SKM-1 treated with dmso at 0.1 percent for 144 hours (cell line): ENCODE results near the gene KCTD19.

Experiments
- DNase-seq: peaks from one replicate; lab custom pipeline; 2025; ENCODE audit not compliant: unreplicated experiment; lab: John Stamatoyannopoulos, UW

Gene KCTD19

DNA sequence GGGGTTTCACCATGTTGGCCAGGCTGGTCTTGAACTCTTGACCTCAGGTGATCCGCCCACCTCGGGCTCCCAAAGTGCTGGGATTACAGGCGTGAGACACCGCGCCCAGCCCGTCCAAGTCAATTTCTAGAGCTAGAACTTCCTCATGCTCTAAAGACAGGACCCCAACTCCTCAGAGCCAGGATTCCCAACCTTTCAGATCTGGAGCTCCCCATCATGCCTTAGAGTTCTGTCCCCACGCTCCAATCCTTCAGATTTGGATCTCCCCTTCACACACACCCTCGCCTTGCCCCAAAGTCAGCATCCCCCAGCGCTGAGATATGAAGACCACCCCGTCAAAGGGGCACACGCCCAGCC, 448 bp downstream of the KCTD19 start:
- DNase-seq = no peak

GRCh38 chr16:67317853-67318252, 8.7 kb downstream of the KCTD19 start:
- DNase-seq = no peak

- no peak for DNase-seq
Observed at GRCh38 chr16:67312719-67313118, 13.8 kb downstream of the KCTD19 start.

DNA sequence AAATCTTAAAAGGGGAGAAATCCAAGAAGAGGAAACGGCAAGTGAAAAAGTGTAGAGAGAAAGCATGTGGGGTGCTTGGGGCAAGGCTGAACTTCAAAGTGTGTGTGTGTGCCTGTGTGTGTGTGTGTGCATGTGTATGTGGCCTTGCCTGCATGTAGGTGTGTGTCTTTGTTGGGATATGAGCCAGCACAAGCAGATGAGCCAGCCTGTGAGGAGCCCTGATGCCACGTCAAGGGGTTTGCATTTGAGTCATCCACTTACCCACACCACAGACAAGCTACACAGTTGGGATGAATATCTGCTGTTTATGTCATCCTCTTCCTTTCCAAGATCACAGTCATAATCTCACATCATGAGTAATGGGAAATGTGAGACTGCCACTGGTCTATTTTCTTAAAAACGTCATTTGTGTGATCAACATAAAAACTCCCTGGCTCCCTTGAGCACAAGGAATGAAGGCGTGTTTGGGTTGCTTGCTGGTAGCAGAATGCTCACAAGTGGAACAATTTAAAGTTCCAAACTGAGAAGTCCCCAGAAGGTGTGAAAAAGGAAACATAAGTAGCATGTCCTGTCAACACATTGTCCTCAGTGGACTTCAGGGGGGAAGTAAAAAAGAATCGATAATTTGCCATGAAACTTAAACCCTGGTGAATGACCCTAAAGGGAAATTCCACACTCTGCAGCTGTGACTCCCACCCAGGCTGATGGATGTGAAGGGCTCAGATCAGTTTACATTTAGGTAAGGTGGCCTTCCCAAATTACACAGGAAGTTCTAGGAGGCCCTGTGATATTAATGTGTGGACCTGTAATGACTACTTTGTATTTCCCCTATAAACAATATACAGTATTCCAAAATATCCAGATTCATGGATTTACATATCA, 14.7 kb downstream of the KCTD19 start:
- no peak for DNase-seq

DNA sequence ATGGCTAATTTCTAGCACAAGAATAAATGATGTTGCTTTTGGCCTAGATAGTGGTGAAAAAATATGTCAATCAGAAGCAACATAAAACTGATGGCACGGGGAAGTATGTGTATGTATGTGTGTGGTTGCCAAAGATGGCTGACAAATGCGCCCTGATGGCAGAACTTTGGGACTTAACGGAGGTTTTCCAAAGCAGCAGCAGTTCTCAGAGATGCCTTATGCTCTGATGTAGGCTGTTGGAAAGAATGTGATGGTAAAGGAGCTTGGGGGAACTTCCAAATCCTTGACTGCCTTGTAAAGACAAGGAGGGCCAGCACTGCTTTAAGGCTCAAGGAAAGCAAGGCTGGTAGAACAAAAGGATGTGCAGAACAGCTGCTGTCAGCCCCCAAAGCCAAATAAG, 16.0 kb downstream of the KCTD19 start:
- DNase-seq = no peak

DNA sequence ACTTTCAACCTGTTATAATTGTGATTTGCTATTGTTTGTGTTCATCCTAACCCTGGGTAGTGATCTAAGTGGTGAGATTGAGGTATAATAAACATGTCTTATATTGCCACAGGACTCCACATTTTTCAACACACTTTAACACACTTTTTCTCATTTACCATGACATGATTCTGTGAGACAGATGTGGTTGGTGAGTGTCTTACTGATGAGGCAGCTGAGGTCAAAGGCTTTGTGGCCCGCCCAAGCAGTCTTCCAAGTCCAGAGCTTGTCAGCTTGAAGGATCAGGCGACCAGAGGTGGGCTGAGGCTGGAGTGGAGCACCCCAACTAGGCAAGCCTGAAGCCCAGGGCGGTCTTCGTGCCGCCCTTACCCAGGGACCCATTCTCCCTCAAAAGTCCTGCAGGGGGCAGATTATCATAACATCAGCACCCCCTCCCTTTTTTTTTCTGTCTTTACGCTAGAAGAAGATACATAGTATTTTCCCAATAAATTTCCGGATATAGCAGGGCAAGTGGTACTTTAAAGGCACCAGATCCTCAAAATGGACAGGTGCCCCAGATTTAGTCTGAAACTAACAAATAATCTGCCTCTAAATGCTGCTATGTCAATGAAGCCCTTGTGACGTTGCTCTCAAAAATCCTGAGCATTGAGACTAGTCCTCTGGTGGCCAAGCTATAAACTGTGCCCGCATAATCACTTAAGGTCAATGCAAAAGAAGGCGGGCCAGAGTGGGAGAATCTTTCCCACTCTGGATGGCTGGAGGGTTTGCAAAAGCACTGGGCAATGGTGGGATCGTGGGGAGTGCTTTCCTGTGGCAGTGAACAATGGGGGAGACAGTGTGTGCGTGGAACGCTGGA, 21.1 kb downstream of the KCTD19 start:
- DNase-seq = no peak

- DNase-seq = no peak
Observed at GRCh38 chr16:67304020-67304419, 22.5 kb downstream of the KCTD19 start.

GRCh38 chr16:67302970-67303369, 23.6 kb downstream of the KCTD19 start:
- no peak for DNase-seq

- DNase-seq = no peak
Observed at GRCh38 chr16:67302076-67302475, 24.5 kb downstream of the KCTD19 start.

DNA sequence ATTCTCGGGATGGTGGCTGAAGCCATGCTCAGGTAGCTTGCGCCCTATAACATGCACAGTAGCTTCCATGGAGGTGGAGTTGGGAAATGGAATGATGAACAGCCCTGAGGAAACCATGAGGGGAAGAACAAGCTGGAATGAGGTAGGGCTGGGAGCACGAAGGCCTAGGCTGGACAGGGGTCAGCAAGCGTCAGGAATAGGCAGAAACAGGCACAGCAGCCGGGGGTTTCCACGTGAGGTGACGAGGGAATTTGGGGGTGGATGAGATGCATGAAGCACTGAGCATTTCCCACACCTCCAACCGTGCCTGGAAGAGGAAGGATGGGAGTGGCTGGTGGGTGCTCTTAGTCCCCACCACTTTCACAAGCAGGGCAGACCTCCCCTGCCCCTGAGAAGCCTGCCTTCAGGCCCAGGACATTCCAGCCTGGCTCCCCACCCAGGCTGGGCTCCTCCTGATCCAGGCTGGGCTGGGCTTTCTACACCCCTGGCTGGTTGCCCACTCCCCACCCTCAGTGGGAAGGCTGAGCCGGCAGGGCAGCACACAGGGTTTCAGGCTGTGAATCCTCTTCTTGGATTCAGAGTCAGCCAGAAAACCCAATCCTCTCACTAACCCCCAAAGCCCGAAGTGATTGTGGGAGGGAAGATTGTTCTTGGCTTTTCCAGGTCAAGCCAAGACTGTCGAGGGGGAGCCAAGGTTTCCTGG, 25.3 kb downstream of the KCTD19 start:
- no peak for DNase-seq

DNA sequence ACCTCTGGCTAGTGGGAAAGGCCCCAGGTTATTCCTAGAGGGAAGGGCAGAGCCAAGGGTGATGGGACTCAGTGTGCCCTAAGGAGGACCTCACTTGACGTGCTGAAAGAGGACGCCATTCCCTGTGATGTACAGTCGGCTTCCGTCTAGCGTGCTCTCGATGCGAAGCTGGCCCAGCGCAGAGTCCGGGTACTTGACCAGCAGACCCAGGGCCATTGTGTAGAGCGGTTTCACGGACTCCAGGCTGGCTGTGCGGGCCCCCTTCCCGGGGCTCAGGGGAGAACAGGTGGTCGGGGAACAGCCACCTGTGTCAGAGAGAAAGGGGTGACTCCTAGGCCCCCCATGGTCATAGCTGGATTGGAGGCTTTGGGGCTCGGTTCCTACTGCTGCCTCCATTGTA, 27.3 kb downstream of the KCTD19 start:
- DNase-seq = no peak

DNA sequence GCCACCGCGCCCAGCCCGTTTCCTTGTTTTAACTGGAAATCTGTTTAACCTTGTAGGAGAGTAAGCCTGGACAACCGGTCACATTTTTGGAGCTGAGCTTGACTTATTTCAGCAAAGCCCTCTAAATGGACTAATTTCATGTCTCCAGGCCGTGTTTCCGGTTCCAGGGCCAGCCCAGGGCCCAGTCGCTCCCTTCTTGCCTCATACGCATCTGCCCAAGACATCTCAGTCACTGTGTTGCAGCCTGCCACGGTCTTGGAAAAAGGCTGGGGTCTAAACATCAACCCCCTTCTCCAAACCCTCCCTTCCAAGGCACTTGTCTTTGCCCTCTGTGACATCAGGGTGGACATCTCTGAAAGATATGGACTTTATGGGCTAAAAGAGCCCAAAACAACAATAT, 28.3 kb downstream of the KCTD19 start:
- DNase-seq = no peak

DNA sequence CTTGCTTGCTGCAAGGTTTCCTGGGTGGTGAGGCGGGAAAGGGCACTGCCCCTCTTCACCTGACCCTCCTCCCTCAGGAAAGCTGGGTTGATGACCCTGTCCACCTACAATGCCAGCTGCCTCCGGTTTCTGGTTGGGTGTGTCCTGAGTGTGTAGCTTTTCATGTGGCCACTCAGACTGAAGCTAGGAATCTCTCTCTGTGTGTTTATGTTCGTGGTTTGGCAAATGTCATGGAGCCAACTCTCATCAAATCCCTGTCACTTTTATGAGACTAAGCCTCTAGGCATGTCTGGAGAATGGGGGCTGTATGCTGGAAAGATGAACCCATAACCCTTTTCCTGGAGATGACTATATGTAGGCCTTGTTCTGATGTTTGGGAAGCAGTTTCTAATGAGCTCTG, 30.1 kb downstream of the KCTD19 start:
- no peak for DNase-seq

DNA sequence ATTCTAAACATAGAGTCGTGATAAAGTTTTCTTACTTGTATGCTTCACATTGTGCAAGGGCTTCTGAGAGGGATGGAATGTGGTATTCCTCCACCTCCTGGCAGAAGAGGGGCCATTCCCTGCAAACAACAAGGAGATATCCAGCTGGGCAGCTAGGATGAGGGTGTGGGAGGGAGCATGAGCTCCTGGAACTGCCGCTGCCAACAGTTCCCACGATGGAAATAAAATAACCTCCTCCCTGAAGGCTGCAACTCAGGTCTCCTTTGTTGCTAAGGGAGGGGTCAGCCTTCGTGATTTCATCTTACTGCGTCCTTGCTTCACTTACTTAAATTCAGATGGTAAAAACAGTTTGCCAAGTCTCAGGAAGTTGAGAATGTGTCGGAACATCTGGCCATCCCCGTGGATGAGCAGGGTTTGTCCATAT, 31.6 kb downstream of the KCTD19 start:
- no peak for DNase-seq

GRCh38 chr16:67294171-67294757, 32.3 kb downstream of the KCTD19 start:
- DNase-seq = no peak

DNA sequence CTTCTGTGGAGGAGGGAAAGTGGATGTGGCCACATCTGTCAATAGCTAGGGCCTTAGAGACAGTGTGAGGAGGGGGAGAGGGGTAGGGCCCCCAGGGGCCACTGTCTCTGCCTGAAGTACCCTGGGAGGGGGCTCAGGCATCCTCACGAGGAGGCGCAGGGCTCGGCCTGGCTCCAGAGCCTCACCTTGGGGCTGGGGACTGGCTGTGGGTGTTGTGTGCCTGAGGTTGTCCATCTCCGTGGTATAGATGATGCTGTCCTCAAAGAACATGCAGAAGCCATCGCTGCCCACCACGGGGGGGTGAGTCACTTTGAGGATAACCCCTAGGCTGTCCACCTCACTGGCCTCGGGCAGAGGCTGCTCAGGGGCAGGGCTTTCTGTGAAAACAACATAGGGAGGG, 35.1 kb downstream of the KCTD19 start:
- no peak for DNase-seq

DNA sequence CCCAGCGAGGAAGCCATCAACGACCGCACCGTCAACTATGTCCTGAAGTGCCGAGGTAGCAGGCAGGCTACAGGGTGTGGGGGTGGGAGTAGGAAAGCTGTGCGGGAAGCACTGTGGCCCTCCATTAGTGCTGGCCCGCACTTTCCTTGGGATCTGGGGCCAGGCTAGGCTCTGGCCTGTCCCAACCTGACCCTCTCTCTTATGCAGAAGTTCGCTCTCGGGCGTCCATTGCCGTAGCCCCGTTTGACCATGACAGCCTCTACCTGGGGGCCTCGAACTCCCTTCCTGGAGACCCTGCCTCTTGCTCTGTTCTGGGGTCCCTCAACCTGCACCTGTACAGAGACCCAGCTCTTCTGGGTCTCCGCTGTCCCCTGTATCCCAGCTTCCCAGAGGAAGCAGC, 38.6 kb downstream of the KCTD19 start:
- no peak for DNase-seq

GRCh38 chr16:67286441-67287235, 39.9 kb downstream of the KCTD19 start:
- DNase-seq = no peak

DNA sequence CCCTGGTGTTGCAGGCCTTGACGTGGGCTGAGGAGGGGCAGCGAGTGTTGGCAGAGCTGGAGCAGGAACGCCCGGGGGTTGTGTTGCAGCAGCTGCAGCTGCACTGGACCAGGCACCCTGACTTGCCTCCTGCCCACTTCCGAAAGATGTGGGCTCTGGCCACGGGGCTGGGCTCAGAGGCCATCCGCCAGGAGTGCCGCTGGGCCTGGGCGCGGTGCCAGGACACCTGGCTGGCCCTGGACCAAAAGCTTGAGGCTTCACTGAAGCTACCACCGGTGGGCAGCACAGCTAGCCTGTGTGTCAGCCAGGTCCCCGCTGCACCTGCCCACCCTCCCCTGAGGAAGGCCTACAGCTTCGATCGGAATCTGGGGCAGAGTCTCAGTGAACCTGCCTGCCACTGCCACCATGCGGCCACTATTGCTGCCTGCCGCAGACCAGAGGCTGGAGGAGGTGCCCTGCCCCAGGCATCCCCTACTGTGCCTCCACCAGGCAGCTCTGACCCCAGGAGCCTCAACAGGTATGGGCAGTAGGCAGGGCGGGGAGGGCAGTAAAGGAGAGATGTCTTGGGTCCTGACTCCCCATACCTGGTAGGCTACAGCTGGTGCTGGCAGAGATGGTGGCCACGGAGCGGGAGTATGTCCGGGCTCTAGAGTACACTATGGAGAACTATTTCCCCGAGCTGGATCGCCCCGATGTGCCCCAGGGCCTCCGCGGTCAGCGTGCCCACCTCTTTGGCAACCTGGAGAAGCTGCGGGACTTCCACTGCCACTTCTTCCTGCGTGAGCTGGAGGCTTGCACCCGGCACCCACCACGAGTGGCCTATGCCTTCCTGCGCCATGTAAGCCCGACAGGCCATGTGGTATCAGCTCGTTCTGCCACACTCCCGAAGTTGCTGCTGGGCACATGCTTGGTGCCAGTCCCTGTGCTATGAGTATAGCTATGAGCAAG, 41.6 kb downstream of the KCTD19 start:
- DNase-seq = no peak
